LNCAP (cell line): ENCODE measurements around the gene SLC23A3.

Experiments
- TF ChIP-seq, protein P1 (sequence below): fragments of 450-650 bp; IDR thresholded peaks from 2 replicates; pipeline ENCODE4 v1.5.1; 2017; ENCODE audit warnings: mild to moderate bottlenecking

The SLC23A3 gene

DNA sequence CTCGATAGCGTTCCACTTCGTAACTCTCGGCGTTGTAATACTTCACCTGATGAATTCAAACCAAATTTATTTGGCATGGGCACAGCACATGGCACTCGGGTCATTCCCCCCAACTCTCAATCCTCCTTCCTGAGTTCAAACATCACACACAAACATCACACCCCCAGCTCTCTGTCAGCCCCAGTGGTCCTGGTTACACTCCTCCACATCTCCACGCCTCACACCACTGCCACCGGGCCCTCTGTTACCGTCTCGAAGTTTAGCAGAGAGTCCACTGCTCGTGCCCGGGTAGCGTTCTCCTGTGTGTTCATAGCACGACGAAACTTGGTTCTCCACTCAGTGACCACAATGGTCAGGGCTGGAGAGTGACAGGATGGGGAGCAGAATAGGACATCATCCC, 44.3 kb upstream of the SLC23A3 start:
- TF ChIP-seq, protein P1, sequence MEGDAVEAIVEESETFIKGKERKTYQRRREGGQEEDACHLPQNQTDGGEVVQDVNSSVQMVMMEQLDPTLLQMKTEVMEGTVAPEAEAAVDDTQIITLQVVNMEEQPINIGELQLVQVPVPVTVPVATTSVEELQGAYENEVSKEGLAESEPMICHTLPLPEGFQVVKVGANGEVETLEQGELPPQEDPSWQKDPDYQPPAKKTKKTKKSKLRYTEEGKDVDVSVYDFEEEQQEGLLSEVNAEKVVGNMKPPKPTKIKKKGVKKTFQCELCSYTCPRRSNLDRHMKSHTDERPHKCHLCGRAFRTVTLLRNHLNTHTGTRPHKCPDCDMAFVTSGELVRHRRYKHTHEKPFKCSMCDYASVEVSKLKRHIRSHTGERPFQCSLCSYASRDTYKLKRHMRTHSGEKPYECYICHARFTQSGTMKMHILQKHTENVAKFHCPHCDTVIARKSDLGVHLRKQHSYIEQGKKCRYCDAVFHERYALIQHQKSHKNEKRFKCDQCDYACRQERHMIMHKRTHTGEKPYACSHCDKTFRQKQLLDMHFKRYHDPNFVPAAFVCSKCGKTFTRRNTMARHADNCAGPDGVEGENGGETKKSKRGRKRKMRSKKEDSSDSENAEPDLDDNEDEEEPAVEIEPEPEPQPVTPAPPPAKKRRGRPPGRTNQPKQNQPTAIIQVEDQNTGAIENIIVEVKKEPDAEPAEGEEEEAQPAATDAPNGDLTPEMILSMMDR, result no peak

DNA sequence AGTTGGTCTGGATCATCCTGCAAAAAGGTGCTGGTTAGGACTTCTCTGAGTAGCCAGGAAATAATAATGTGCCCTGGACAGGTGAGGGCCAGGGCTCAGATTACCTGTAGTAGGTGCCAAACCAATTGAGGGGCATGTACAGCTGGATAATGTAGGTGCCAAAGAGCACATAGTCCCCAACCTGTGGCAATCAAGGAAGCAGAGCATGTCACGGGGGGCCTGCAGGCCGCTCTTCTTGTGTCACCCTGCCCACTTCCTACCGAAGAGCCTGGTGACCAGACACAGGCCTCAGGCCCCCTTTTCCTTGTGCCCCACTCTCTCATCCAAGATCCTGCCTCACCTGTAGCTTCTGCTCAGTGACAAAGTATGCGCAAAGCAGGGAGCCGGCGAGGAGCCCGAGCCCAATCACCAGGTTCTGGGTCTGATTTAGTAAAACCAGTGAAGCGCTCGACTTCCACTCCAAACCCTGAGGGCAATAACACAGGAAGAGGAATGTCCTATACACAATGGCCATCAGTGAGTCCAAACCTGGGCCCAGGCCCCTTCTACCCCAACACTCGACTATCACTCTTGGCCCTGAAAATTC, 43.8 kb upstream of the SLC23A3 start:
- TF ChIP-seq, protein P1, result no peak

GRCh38 chr2:219213026-219213415, 43.2 kb upstream of the SLC23A3 start:
- TF ChIP-seq, protein P1, result no peak

GRCh38 chr2:219210886-219211362, 41.1 kb upstream of the SLC23A3 start:
- TF ChIP-seq, protein P1, result no peak

DNA sequence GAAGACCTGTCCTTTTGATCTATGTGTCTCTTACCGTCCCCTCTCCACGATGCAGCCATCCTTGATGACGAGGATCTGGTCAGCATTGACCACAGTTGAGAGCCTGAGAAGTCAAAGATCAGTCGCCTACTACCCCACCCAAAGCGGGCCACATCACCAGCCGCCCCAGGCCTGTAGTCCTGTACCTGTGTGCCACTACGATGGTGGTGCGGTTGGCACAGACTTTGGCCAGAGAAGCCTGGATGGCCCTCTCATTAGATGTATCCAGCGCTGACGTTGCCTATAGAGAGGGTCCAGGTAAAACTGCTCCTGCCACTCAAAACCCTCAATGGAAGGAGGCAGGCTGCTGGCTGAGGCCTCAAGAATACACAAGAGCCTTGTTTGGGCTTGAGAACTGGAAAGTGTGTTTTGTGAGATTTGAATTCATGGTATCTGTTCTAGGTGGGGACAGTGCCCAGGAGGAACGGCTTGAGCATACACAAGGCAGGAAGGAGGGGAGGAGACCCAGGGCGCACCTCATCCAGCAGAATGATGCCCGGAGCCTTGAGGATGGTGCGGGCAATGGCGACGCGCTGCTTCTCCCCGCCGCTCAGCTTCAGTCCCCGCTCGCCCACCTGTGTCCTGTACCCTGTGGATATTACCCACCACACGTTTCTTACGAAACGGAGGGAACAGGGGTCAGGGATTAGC, 40.5 kb upstream of the SLC23A3 start:
- TF ChIP-seq, protein P1, result no peak

- TF ChIP-seq, protein P1, result no peak
Observed at GRCh38 chr2:219209236-219210195, 39.7 kb upstream of the SLC23A3 start.
